HG02870 (cell line): ENCODE results near the gene GLOD5.
"Not testable (repeated sequence)": the region's sequence is repeated elsewhere in the genome, so short reads cannot be mapped to it uniquely, and the experiment has no call there.

Source experiments
- ATAC-seq: cut with Tn5 transposase; IDR thresholded peaks from one replicate; pipeline ENCODE4 v1.9.1; 2021; ENCODE audit warnings: mild to moderate bottlenecking, moderate library complexity; ENCODE audit not compliant: unreplicated experiment

The GLOD5 gene

GRCh38 chrX:48792219-48792618 lies 30.7 kb downstream of the GLOD5 start:
- ATAC-seq, result no peak

- ATAC-seq, result no peak
Measured at GRCh38 chrX:48793935-48794334, 32.4 kb downstream of the GLOD5 start.

- no peak for ATAC-seq
Measured at GRCh38 chrX:48794340-48794910, 32.9 kb downstream of the GLOD5 start.

GRCh38 chrX:48794911-48795515 lies 33.5 kb downstream of the GLOD5 start:
- ATAC-seq, result no peak

- no peak for ATAC-seq
Measured at GRCh38 chrX:48798318-48798717, 36.8 kb downstream of the GLOD5 start.

DNA sequence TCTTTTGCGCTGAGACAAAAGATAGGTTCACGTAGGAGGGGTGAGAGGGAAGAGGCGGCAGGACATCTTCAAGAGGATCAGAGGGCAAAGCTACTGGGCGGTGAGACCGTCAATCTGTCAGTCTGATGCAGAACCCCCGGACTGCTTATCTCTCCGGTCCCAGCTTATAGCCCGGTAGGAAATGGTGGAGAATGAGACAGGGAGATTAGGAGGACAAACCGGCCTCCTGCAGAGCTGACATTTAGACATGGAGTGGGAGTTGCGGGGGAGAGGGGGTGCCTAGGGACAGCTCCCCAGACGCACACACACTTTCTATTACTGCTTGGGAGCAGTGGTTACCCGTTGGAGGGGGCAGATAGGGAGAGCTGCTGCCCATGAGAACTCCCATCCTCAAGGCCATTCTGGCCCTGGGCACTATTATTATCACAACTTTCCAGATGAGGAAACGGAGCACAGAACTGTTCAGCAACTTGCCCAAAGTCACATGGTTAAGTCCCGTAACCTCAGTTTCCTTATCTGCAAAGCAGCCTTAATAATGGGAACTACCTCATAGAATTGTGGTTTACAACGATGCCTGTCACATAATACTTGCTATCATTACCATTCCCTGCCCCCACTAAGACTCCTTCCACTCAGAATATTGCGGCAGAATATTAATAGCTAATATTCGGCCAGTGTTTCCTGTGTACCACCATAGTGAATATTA lies 39.2 kb downstream of the GLOD5 start:
- no peak for ATAC-seq

GRCh38 chrX:48801280-48802088 lies 39.9 kb downstream of the GLOD5 start, which contains the start of gene HDAC6:
HDAC6 (plus strand) TSS chrX:48802067; CDS start chrX:48802693, 626 bp downstream.
- peak; percentile 82 for ATAC-seq

- peak; percentile 34 for ATAC-seq
Measured at GRCh38 chrX:48802089-48802904, 40.8 kb downstream of the GLOD5 start.

- ATAC-seq, result no peak
Measured at GRCh38 chrX:48802905-48803200, 41.3 kb downstream of the GLOD5 start.

DNA sequence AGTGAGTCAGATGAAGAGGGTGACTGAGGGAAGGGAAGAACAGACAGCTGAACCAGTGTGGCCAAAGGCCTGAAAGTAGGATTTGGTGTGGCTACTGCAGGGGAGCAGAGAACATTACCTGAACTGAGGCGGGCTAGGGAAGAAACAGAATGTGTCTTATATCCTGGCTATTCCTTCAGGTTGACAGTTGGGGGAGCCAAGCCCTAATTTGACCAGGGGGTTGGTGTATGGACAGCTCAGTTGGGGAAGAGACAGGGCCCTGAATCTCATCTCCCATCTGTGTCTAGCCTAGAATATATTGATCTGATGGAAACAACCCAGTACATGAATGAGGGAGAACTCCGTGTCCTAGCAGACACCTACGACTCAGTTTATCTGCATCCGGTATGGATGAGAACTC lies 44.5 kb downstream of the GLOD5 start:
- ATAC-seq, result no peak

DNA sequence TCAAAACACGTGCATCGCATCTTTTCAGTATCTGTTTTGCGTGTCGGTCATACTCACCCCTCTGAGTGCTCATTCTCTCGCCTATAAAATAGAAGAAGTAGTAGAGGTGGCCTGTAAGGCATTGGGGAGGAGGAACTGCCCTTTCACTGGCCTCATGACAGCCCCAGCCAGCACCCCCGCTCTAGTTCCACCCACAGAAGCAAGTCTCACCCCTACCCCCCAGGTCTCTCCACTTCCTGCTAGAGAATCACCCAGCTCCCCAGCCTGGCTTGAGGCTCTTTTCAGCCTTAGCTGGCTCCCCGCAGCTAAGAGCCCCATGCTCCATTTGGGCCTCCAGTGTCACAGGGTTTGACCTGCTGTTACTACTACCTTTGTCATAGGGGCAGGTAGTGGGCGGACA lies 52.1 kb downstream of the GLOD5 start:
- ATAC-seq, result no peak

DNA sequence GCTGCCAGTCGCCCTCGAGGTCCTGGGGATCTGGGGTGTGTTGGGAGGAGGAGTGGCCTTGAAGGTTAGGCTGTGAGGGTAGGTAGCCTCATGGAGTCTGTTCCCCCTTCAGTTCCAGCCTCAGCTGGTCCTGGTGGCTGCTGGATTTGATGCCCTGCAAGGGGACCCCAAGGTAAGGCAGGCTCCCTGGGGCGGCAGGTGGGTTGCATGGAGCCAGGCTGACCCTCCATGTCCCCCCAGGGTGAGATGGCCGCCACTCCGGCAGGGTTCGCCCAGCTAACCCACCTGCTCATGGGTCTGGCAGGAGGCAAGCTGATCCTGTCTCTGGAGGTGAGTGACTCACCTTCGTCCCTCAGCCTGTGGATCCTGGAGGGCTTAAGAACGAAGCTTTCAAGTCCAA lies 53.2 kb downstream of the GLOD5 start:
- no peak for ATAC-seq

DNA sequence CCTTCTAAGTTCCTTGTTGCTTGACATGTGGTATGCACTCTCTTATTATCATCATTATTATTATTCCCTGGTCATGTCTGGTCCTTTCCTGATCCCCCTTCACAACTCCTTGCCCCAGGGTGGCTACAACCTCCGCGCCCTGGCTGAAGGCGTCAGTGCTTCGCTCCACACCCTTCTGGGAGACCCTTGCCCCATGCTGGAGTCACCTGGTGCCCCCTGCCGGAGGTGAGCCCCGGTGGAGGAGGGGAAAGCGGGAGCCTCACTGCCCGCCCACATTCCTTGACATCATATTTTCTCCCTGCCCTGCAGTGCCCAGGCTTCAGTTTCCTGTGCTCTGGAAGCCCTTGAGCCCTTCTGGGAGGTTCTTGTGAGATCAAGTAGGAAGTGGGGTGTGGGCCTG lies 53.7 kb downstream of the GLOD5 start:
- no peak for ATAC-seq

- no peak for ATAC-seq
Measured at GRCh38 chrX:48816014-48816810, 54.7 kb downstream of the GLOD5 start.

- no peak for ATAC-seq
Measured at GRCh38 chrX:48818098-48818497, 56.6 kb downstream of the GLOD5 start.

- no peak for ATAC-seq
Measured at GRCh38 chrX:48818866-48819265, 57.3 kb downstream of the GLOD5 start.

DNA sequence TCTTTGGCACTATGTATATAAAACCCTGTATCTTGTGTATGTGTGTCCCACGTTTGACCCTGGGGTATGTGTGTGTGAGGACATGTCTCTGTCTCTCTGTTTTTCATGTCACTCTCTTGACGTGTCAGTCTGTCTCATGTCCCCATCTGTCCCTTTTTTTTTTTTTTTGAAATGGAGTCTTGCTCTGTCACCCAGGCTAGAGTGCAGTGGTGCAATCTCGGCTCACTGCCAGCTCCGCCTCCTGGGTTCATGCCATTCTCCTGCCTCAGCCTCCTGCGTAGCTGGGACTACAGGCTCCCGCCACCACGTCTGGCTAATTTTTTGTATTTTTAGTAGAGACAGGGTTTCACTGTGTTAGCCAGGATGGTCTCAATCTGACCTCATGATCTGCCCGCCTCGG lies 57.8 kb downstream of the GLOD5 start:
- not testable (repeated sequence) for ATAC-seq

GRCh38 chrX:48823053-48823452 lies 61.5 kb downstream of the GLOD5 start:
- no peak for ATAC-seq
